GM19467 (cell line): Measurements from ENCODE around the gene GRIK3.
"Not testable (repeated sequence)": the region's sequence is repeated elsewhere in the genome, so short reads cannot be mapped to it uniquely, and the experiment has no call there.

ENCODE experiments used
- ATAC-seq: cut with Tn5 transposase; IDR thresholded peaks from one replicate; pipeline ENCODE4 v1.9.1; 2021; ENCODE audit warnings: mild to moderate bottlenecking, moderate library complexity; ENCODE audit not compliant: unreplicated experiment

GRIK3 gene

DNA sequence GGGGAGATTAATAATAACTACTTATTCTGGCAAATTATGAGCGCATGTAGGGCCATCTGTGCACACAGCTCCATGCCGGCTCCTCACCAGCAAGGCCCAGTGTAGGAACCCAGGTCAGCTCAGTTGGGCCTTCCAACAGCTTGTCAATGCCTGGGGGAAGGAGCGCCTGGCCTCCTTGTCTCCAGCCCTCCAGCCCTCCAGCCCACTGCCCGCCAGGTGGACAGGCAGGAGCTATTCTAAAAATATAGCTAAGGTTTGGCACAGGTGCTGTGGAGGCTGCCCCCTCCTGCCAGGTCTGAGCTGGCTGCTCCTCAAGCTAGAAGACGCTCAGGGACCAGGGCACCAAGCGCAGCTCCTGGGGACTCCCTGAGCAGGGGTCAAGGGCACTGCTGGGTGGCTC is 85.7 kb downstream of the GRIK3 start:
- no peak for ATAC-seq

DNA sequence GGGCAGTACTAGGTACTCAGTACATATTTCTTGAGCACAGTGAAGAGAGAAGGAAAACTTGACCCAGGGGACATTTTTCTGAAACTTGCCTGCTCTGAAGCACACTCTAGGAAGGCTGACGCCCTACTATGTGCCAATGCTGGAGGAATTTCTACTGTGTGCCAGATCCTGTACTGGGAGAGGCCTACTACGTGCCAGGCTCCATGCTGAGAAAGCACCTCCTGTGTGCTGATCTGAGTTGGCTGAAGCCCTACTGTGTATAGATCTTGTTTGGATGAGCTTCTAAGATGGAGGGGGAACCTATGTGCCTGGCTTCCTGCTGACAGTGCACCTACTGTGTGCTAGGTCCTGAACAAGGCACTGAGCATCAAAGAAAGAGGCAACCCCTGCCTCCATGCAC is 86.2 kb downstream of the GRIK3 start:
- no peak for ATAC-seq

DNA sequence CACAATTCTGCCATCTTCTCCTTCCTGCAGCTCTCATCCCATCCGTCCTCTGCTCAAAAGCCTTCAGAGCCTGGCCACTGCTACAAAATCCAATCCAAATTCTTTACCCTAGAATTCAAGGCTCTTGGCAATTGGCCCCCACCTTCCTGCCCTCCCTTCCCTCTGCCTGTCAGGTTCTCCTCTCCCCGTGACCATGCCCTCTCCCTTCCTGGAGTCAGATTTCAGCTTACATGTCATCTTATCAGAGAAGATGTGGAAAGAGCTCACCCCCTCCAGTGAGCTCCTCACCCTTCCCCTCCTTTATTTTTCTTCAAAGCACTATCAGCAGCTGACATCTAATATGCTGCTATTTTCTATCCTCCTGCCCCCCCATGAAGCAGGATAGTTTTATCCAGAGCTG is 86.9 kb downstream of the GRIK3 start:
- ATAC-seq: no peak

- ATAC-seq: no peak
Measured at GRCh38 chr1:36944883-36945282, 89.4 kb downstream of the GRIK3 start.

DNA sequence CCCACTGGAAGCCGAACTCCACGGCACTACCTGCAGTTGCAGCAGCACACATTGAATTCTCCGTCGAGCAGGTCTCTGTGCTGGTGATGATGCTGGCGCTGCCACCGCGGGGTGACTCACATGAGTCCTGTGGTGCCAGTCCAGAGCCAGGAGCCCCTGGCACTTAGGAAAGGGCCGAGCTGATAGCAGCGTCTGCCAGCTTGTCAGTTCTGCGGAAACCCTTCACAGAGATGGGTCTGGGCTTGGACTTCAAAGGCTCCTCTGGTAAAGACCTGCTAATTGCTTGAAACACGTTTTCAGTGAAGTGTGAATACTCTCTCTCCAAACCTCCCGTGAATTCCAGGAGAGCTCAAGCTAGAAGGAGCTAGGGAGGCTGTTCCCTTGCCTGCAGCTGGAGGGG is 92.2 kb downstream of the GRIK3 start:
- ATAC-seq: no peak

GRCh38 chr1:36941316-36941978 is 92.9 kb downstream of the GRIK3 start:
- no peak for ATAC-seq

DNA sequence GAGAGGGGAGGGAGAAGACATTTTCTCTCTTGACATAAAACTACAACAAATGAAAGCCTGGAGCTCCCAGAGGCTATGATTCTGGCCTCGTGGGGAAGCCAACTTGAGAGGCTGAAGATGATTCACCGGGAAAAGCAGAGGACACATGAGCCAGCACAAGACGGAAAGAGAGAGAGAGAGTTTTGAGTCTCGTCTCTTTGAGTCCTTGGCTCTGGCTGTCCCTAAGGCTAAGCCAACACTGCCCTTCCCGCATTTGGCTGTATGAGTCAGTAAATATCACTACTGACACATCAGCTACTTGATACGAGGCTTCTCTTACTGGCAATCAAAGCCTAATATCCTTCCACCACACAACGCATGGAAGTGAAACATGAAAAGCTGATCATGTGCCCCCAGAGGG is 95.5 kb downstream of the GRIK3 start:
- no peak for ATAC-seq

DNA sequence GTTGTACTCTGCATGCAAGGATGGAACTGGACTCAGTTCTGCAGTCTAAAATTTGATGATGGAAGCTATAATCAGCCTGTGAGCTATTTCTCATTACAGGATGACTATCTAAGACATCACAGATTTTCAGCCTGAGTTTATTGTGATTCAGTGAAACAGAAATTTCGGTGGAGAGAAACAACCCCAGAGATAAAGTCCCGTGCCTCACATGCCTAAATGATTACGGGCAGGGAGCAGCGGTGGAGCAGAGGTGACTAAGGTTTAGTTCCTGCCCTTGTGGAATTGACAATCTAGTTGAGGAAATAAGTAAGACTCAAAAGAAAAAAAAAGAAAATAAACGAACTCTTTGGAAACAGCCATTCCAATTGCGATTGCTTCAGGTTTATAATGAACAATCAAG is 96.9 kb downstream of the GRIK3 start:
- ATAC-seq: no peak

DNA sequence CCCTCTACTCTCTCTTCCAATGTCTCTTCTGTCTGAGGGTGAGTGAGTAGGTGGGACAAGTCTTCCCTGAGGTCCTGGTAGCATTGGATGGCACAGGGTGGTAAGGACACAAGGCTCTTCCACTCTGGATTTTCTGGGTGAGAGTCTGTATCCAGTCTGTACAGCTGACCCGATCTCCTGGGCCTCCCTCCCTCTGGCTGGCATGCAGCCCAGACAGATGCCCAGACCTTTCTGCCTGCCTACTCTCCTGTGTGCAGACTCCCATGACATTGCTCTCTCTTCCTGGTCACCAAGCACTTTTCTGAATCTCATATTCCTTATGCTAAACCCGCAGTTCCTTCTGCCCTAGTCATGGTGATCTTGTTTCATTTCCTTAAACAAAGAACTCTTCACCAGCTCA is 100.3 kb downstream of the GRIK3 start:
- ATAC-seq: no peak

DNA sequence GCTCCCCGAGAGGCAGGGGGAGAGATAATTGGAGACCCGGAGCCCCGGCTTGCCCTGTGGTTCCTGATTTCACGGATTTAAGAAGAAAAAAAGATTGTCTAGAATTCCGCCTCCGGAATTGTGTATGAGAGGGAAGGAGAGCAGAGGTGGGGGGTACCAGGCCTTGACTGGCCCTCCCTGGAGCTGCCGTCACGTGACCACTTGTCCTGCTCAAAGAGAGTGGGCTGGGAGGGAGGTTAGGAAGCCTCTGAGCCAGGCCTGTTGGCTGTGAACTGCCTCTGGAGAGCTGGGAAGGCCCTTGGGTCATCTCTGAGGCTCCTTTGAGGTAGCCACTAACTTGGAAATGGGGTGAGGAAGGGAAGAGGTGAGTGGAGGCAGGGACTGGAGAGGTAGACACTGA is 106.5 kb downstream of the GRIK3 start:
- no peak for ATAC-seq

DNA sequence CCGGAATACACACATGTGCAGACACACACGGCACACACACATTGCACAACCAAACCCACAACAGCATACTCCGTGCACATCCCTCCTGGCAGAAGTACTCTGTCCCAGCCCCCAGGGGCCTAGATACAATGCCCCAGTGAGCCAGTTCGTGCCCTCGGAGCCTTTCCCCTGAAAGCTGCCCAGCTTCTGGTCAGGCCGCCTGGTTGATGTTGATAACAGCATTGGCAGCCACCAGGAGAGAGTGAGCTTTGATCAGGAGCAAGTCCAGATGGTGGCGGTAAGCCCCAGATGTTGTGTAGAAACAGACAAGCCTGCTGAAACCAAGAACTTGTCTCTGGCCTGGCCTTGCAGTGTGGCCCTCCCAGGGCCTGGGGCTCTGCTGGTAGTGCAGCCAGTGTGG is 109.1 kb downstream of the GRIK3 start:
- no peak for ATAC-seq

GRCh38 chr1:36924282-36924811 is 110.0 kb downstream of the GRIK3 start:
- no peak for ATAC-seq

DNA sequence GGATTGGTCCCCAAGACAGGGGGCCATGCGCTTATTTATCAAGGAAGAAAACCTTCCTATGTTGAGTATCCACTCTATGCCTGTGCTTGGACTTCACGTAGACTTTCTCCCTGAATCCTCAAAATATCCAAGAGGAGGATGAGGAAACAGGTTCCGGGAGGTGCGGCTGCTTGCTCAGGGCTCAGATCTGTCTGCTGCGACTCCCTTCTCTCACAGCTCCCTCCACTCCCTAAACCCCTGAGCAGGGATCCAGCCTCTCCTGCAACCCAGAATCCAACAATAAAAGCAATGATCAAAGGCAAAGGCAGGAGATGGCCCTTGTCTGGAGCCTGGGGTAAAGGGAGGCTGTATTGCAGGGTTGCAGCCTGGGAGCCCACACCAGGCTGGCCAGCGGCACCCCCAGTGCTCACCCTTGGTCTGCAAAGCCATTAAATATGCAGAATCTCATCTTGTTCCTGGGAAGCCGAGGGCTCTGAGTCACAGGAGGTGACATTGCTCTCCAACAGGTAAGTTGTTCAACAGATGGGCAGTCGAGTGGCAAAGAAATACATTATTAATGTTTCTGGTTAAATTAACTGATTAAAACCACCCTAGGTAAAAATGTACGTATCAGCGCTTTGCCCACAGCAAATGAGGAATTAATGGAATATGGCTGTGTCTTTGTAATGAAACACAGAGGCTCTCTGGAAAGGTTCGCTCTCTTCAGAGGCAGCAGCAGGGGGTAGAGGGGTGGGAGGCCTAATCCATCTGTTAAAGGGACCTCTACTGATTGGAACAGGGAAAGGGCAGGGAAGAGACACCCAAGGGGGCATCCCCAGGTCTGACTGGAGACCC is 111.5 kb downstream of the GRIK3 start:
- ATAC-seq: no peak

DNA sequence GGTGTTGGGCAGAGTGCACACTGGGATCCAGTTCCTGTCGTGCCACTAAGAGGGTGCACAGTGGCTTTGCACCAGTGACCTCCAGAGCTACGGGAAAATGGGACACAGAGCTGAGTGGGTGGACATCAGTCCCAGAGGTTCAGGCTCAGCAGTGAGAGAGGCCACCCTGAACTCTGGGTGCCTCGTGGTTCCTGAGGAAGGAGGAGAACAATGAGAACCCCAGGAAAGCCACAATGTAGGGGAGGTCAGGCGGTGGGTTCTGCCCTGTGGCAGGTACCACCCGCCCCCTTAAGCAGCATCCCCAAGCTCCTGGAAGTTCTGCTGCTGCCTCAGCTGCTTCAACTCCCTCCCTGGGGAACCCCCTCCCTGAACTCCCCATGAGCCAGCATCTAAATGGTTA is 112.2 kb downstream of the GRIK3 start:
- ATAC-seq: no peak

DNA sequence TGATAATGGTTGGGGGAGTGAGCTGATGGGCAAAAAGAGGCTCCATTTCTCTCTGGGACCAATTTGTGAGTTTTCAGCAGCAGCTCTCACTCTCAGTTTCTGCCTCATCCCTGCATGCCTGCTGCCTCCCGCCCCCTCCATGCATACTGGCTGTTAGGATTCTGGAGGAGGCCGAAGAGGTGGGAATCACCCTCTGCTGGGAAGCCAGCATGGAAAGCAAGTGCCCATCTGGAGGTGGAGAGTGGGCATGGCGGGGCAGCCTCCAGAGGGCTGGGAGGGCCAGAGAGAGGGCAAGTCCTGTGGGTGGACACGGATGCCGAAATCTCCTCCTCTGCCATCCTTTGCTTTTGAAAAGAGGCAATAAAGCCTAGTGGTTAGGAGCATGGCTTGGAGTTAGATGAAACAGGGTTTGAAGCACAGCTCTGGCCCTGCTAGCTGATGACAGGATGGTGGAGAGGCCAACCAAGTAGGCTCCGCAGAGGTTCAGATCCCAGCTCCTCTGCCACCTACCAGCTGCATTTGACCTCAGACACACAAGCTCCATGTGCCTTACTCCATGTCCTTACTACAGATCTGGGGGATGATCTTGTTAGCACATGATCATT is 113.4 kb downstream of the GRIK3 start:
- no peak for ATAC-seq

- no peak for ATAC-seq
Measured at GRCh38 chr1:36920371-36920770, 113.9 kb downstream of the GRIK3 start.

GRCh38 chr1:36919491-36920145 is 114.7 kb downstream of the GRIK3 start:
- ATAC-seq: no peak

GRCh38 chr1:36918604-36919003 is 115.7 kb downstream of the GRIK3 start:
- ATAC-seq: no peak

GRCh38 chr1:36916542-36916941 is 117.8 kb downstream of the GRIK3 start:
- ATAC-seq: not testable (repeated sequence)

- ATAC-seq: no peak
Measured at GRCh38 chr1:36913484-36914060, 120.7 kb downstream of the GRIK3 start.

GRCh38 chr1:36913016-36913415 is 121.3 kb downstream of the GRIK3 start:
- no peak for ATAC-seq
